Adrenal gland (tissue), 5 donors: Measurements from ENCODE around the gene ABCC3.

ENCODE experiments used
- POLR2A ChIP-seq, 2 donors: fragments of 450-650 bp; IDR thresholded peaks; one replicate each; pipeline ENCODE4 v1.6.1; 2017; ENCODE audit warnings: antibody characterized with exemption in 2 of 2, mild to moderate bottlenecking in 2 of 2, moderate library complexity in 1 of 2
- TF ChIP-seq, protein P1 (sequence below), 6 experiments: fragments of 450-650 bp in 4 of 6; fragments of 200-600 bp in 2 of 6; sonication (generic) in 1 of 6; IDR thresholded peaks; 1 replicate in 5 of 6; 2 replicates in 1 of 6; pipeline versions ENCODE4 v1.5.1 to v1.8.0; 2016 to 2021; ENCODE audit warnings: antibody characterized with exemption in 6 of 6, mild to moderate bottlenecking in 2 of 6, moderate library complexity in 1 of 6
- donor health status: DM: no; HTN: no; CAD: no.

DNA sequence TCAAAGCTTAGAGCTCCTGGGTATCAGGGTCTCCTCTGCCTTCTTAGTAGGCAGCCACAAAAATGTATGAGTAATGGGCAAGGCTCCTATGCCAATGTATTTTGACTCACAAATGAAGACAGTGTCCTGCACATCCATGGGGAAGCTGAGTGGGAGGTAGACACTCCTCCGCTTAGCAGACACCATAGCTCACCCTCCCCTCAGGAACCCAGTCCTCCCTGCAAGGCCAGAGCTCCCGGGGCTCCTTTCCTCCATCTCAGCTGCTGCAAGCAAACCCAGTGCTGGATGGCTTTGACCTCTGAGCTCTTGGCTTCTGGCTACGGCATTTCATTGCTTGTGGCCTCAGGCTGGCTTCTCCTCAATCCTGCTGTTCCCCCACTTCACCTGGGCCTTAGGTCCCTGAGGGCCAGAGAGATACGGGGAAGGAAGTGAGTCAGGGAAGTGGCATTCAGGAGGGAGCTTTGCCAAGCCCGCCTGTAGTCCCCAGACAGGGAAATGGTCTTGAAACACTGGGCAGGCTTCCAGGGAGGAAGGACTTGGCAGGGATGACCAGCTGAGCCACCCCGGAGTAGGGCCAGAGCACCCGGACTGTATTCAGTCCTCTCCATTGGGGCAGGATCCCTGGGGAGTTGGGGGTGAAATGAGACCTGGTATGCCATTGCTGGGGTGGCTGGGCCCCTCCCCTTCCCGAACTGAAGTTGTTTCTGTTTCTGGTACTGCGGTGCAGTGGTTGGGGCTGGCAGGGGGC is 4.5 kb downstream of the ABCC3 start:
- TF ChIP-seq, protein P1, sequence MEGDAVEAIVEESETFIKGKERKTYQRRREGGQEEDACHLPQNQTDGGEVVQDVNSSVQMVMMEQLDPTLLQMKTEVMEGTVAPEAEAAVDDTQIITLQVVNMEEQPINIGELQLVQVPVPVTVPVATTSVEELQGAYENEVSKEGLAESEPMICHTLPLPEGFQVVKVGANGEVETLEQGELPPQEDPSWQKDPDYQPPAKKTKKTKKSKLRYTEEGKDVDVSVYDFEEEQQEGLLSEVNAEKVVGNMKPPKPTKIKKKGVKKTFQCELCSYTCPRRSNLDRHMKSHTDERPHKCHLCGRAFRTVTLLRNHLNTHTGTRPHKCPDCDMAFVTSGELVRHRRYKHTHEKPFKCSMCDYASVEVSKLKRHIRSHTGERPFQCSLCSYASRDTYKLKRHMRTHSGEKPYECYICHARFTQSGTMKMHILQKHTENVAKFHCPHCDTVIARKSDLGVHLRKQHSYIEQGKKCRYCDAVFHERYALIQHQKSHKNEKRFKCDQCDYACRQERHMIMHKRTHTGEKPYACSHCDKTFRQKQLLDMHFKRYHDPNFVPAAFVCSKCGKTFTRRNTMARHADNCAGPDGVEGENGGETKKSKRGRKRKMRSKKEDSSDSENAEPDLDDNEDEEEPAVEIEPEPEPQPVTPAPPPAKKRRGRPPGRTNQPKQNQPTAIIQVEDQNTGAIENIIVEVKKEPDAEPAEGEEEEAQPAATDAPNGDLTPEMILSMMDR (IDR thresholded peaks at IDR 0.05): no peak
- peak in 1 of 2 donors; percentile 55 for TF ChIP-seq POLR2A (IDR thresholded peaks at IDR 0.05)
